PC-9 (cell line): ENCODE data around the gene TMEM91. TPM values are rescaled to one million over a fixed set of nuclear protein-coding genes. Genes with fewer than 3 reads are reported as not detected.

Source experiments
- BruUV-seq: library from RNA; stranded (reverse); fragments of 400-500 nt; replicated peaks from 2 replicates; lab custom pipeline; 2021; lab: Mats Ljungman, UMichigan
- CTCF ChIA-PET: fragments of 300-600 bp; sonication (Branson Sonifier 250); formaldehyde crosslinking; loops from one replicate; lab custom pipeline; 2022; ENCODE audit warnings: antibody characterized with exemption; lab: Charles Lee
- POLR2A ChIA-PET: fragments of 300-600 bp; sonication (Branson Sonifier 250); formaldehyde crosslinking; loops from one replicate; lab custom pipeline; 2022; ENCODE audit warnings: antibody characterized with exemption; ENCODE audit not compliant: unreplicated experiment; lab: Charles Lee
- DNase-seq, 2 experiments: peaks; one replicate each; pipeline versions ENCODE4 v3.0.0 to v3.0.0-alpha.2; 2015 to 2022; ENCODE audit warnings: mixed read lengths in 1 of 2
- H2AFZ ChIP-seq: fragments of 200-600 bp; sonication (generic); 2 replicates; pipeline ENCODE4 v1.8.1; 2017; ENCODE audit warnings: antibody characterized with exemption
- H3F3A ChIP-seq: fragments of 200-600 bp; sonication (generic); 2 replicates; pipeline ENCODE4 v1.8.1; 2017; ENCODE audit warnings: antibody characterized with exemption, mild to moderate bottlenecking, low read depth; ENCODE audit not compliant: insufficient read depth
- H3K27ac ChIP-seq: fragments of 200-600 bp; sonication (generic); 2 replicates; pipeline ENCODE4 v1.6.1; 2016; ENCODE audit warnings: mixed run types
- H3K27me3 ChIP-seq: fragments of 200-600 bp; sonication (generic); 2 replicates; pipeline ENCODE4 v1.6.1; 2016; ENCODE audit warnings: low read depth, mixed run types; ENCODE audit not compliant: insufficient read depth
- H3K36me3 ChIP-seq: fragments of 200-600 bp; sonication (generic); 2 replicates; pipeline ENCODE4 v1.6.1; 2016; ENCODE audit warnings: low read depth, mixed run types
- H3K4me1 ChIP-seq: fragments of 200-600 bp; sonication (generic); replicated peaks from 2 replicates; pipeline ENCODE4 v1.6.1; 2016; ENCODE audit warnings: mixed run types; ENCODE audit not compliant: insufficient read depth
- H3K4me2 ChIP-seq: fragments of 200-600 bp; sonication (generic); 2 replicates; pipeline ENCODE4 v1.6.1; 2017; ENCODE audit warnings: mixed run types
- H3K4me3 ChIP-seq: fragments of 200-600 bp; sonication (generic); 2 replicates; pipeline ENCODE4 v1.6.1; 2016; ENCODE audit warnings: mixed run types
- H3K79me2 ChIP-seq: fragments of 200-600 bp; sonication (generic); 2 replicates; pipeline ENCODE4 v1.6.1; 2017; ENCODE audit warnings: low read depth, mixed run types
- H3K9me2 ChIP-seq: fragments of 200-600 bp; sonication (generic); 2 replicates; pipeline ENCODE4 v1.8.1; 2017; ENCODE audit warnings: mild to moderate bottlenecking; ENCODE audit not compliant: insufficient read depth
- H3K9me3 ChIP-seq: fragments of 200-600 bp; sonication (generic); 2 replicates; pipeline ENCODE4 v1.8.1; 2016; ENCODE audit warnings: low read depth; ENCODE audit not compliant: insufficient read depth
- H4K20me1 ChIP-seq: fragments of 200-600 bp; sonication (generic); 2 replicates; pipeline ENCODE4 v1.8.1; 2017; ENCODE audit not compliant: insufficient read depth
- EZH2 ChIP-seq: fragments of 200-600 bp; sonication (generic); IDR thresholded peaks from 2 replicates; pipeline ENCODE4 v1.8.0; 2017; ENCODE audit warnings: antibody characterized with exemption, low read depth
- intact Hi-C: fragments of 100-400 bp; cut with micrococcal nuclease; formaldehyde crosslinking; loops from one replicate; pipeline ENCODE4 v1.10.0; 2022; ENCODE audit not compliant: unreplicated experiment
- total RNA-seq: library from RNA; stranded (reverse); gene quantifications from 2 replicates; pipeline ENCODE4 v1.2.3, GENCODE V29; 2021
- TF ChIP-seq, protein P1 (sequence below): fragments of 200-600 bp; sonication (generic); conservative IDR thresholded peaks from 2 replicates; pipeline ENCODE4 v1.6.1; 2017; ENCODE audit warnings: mixed run types, antibody characterized with exemption, mild to moderate bottlenecking, moderate library complexity

TMEM91 gene
- total RNA-seq, 1 experiment from 2014 or later, result 21.9 TPM

DNA sequence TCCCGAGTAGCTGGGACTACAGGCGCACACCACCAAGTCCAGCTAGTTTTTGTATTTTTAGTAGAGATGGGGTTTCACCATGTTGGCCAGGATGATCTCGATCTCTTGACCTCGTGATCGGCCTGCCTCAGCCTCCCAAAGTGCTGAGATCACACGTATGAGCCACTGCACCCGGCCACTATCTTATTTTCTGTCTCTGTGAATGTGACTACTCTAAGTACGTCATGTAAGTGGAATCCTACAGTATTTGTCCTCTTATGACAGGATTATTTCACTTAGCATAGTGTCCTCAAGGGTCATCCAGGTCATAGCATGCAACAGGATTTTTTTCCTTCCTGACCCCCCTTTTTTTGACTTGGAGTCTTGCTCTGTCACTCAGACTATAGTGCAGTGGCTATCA, 4.8 kb upstream of the TMEM91 start:
- ChIA-PET POLR2A (no interaction called here), CTCF (no interaction called here)
- Histone ChIP-seq H3K9me3 (no peaks in the 10 kb centered on the region), H2AFZ (no peak overlapping the region), H3K9me2 (no peaks in the 10 kb centered on the region), H3K79me2 (peaks cover 6% of the 10 kb centered on the region), H3K27me3 (no peaks in the 10 kb centered on the region), H3K36me3 (no peaks in the 10 kb centered on the region), H3K27ac (no peak overlapping the region), H3F3A (no peaks in the 10 kb centered on the region), H3K4me3 (no peak overlapping the region), H4K20me1 (no peaks in the 10 kb centered on the region), H3K4me1 (peaks cover 9% of the 10 kb centered on the region; the same call in 1 of the 2 replicates), H3K4me2 (no peak overlapping the region)
- no peak for DNase-seq
- intact Hi-C loops, result no loop called here
- TF ChIP-seq EZH2, result no peak
- TF ChIP-seq, protein P1, sequence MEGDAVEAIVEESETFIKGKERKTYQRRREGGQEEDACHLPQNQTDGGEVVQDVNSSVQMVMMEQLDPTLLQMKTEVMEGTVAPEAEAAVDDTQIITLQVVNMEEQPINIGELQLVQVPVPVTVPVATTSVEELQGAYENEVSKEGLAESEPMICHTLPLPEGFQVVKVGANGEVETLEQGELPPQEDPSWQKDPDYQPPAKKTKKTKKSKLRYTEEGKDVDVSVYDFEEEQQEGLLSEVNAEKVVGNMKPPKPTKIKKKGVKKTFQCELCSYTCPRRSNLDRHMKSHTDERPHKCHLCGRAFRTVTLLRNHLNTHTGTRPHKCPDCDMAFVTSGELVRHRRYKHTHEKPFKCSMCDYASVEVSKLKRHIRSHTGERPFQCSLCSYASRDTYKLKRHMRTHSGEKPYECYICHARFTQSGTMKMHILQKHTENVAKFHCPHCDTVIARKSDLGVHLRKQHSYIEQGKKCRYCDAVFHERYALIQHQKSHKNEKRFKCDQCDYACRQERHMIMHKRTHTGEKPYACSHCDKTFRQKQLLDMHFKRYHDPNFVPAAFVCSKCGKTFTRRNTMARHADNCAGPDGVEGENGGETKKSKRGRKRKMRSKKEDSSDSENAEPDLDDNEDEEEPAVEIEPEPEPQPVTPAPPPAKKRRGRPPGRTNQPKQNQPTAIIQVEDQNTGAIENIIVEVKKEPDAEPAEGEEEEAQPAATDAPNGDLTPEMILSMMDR, result no peak
- BruUV-seq, result no TSS peak

DNA sequence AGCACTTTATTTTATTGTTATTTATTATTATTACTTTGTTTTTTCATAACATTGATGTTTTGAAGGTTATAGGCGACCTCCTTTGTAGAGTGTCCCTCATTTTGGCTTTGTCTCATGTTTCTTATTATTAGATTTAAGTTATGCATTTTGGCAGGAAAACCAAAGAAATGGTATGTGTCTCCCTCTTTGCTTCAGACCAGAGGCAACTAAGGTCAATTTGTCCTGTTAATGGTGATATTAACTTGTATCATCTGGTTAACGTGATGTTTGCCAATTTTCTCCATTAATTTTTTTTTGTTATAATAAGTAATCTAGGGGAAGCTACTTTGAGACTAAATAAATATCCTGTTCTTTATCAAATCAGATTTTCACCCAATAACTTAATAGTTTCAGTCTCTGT, 3.8 kb upstream of the TMEM91 start:
- Histone ChIP-seq H3K9me2 (no peaks in the 10 kb centered on the region), H3K9me3 (no peaks in the 10 kb centered on the region), H3K4me2 (no peak overlapping the region), H3K4me1 (peaks cover 7% of the 10 kb centered on the region; the same call in 1 of the 2 replicates), H3K79me2 (no peaks in the 10 kb centered on the region), H3K27ac (no peak overlapping the region), H3K36me3 (no peaks in the 10 kb centered on the region), H3F3A (no peaks in the 10 kb centered on the region), H4K20me1 (no peaks in the 10 kb centered on the region), H2AFZ (no peak overlapping the region), H3K27me3 (no peaks in the 10 kb centered on the region), H3K4me3 (no peak overlapping the region)
- ChIA-PET POLR2A (no interaction called here), CTCF (no interaction called here)
- intact Hi-C loops, result no loop called here
- TF ChIP-seq, protein P1, result no peak
- TF ChIP-seq EZH2, result no peak
- DNase-seq, result no peak
- BruUV-seq, result no TSS peak

GRCh38 chr19:41373993-41374392, 2.3 kb upstream of the TMEM91 start:
- H3K4me3 ChIP-seq, result no peak overlapping the region
- H3K27ac ChIP-seq, result no peak overlapping the region
- no peaks in the 10 kb centered on the region for H3K4me1 ChIP-seq
- no peak overlapping the region for H3K4me2 ChIP-seq
- no peaks in the 10 kb centered on the region for H3K9me2 ChIP-seq
- no peaks in the 10 kb centered on the region for H3F3A ChIP-seq
- no peaks in the 10 kb centered on the region for H3K27me3 ChIP-seq
- no peaks in the 10 kb centered on the region for H3K79me2 ChIP-seq
- DNase-seq, result no peak
- no peaks in the 10 kb centered on the region for H4K20me1 ChIP-seq
- ChIA-PET POLR2A (no interaction called here), CTCF (no interaction called here)
- H3K9me3 ChIP-seq, result no peaks in the 10 kb centered on the region
- BruUV-seq, result no TSS peak
- TF ChIP-seq EZH2, result no peak
- TF ChIP-seq, protein P1, result no peak
- H3K36me3 ChIP-seq, result no peaks in the 10 kb centered on the region
- H2AFZ ChIP-seq, result no peak overlapping the region
- intact Hi-C loops, result no loop called here
